NB4 (cell line): ENCODE results near the gene STK10.

Experiments used
- DNase-seq: peaks from one replicate; pipeline ENCODE4 v3.0.0; 2010; ENCODE audit warnings: low read depth
- H3K4me3 ChIP-seq: one replicate; pipeline ENCODE4 v1.5.1; 2011; ENCODE audit warnings: mild to moderate bottlenecking, low read depth, low read length, moderate library complexity
- MAX ChIP-seq: IDR thresholded peaks from 2 replicates; pipeline ENCODE4 v1.6.1; 2011; ENCODE audit warnings: low read depth, low read length
- MYC ChIP-seq: IDR thresholded peaks from 2 replicates; pipeline ENCODE4 v1.6.1; 2011; ENCODE audit warnings: low read depth, low read length
- POLR2A ChIP-seq: IDR thresholded peaks from 2 replicates; pipeline ENCODE4 v1.6.1; 2011; ENCODE audit warnings: mild to moderate bottlenecking; ENCODE audit not compliant: insufficient read length; ENCODE audit errors: extremely low read depth
- TF ChIP-seq, protein P1 (sequence below): IDR thresholded peaks from one replicate; pipeline ENCODE4 v1.5.1; 2012; ENCODE audit warnings: low read depth, low read length

Gene STK10

DNA sequence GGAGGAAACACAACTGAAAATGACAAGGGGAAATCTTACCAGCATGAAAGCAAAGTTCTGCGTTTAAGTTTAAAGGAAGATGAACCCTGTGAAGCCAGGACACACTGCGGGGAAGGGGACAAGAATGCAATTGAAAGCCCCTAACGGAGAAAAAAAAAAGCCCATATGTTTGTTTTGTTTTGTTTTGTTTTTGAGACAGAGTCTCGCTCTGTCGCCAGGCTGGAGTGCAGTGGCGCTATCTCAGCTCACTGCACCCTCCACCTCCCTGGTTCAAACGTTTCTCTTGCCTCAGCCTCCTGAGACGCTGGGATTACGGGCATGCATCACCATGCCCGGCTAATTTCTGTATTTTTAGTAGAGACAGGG is 2.9 kb downstream of the STK10 start:
- H3K4me3 ChIP-seq: peak overlapping the region; percentile 97
- no peak for DNase-seq
- TF ChIP-seq MAX: no peak
- no peak for TF ChIP-seq MYC
- TF ChIP-seq, protein P1, sequence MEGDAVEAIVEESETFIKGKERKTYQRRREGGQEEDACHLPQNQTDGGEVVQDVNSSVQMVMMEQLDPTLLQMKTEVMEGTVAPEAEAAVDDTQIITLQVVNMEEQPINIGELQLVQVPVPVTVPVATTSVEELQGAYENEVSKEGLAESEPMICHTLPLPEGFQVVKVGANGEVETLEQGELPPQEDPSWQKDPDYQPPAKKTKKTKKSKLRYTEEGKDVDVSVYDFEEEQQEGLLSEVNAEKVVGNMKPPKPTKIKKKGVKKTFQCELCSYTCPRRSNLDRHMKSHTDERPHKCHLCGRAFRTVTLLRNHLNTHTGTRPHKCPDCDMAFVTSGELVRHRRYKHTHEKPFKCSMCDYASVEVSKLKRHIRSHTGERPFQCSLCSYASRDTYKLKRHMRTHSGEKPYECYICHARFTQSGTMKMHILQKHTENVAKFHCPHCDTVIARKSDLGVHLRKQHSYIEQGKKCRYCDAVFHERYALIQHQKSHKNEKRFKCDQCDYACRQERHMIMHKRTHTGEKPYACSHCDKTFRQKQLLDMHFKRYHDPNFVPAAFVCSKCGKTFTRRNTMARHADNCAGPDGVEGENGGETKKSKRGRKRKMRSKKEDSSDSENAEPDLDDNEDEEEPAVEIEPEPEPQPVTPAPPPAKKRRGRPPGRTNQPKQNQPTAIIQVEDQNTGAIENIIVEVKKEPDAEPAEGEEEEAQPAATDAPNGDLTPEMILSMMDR: no peak
- TF ChIP-seq POLR2A: no peak

GRCh38 chr5:172183881-172184280 is 4.1 kb downstream of the STK10 start:
- peak overlapping the region; percentile 97 for H3K4me3 ChIP-seq
- no peak for DNase-seq
- no peak for TF ChIP-seq MYC
- no peak for TF ChIP-seq MAX

GRCh38 chr5:172182291-172182690 is 5.7 kb downstream of the STK10 start:
- no peak overlapping the region for H3K4me3 ChIP-seq
- TF ChIP-seq, protein P1: no peak
- TF ChIP-seq POLR2A (no peak), MYC (no peak), MAX (no peak)
- DNase-seq: peak; percentile 56

GRCh38 chr5:172180936-172181335 is 7.1 kb downstream of the STK10 start:
- DNase-seq: no peak
- TF ChIP-seq MAX: 0 out of 2 replicates have a peak, but pooled peaks have one; percentile 6
- TF ChIP-seq, protein P1: no peak
- no peak for TF ChIP-seq MYC
- TF ChIP-seq POLR2A: no peak
- H3K4me3 ChIP-seq: peak overlapping the region; percentile 2

- peak overlapping the region; percentile 38 for H3K4me3 ChIP-seq
- TF ChIP-seq MYC (no peak), POLR2A (no peak), MAX (no peak)
- TF ChIP-seq, protein P1: no peak
- DNase-seq: peak; percentile 88
These were observed 8.7 kb downstream of the STK10 start for GRCh38 chr5:172178991-172179989.
